Vagina (tissue), 2 donors: Measurements from ENCODE around the gene STPG2. TPM values are rescaled to one million over a fixed set of nuclear protein-coding genes. Genes with fewer than 3 reads are reported as not detected.

Source experiments
- DNase-seq, 2 donors: peaks; one replicate each; pipeline ENCODE4 v3.0.0-alpha.2; 2017; ENCODE audit errors: extremely low spot score in 2 of 2
- H3K27ac ChIP-seq: fragments of 200-600 bp; sonication (generic); one replicate; pipeline ENCODE4 v1.5.1; 2019
- H3K27me3 ChIP-seq: fragments of 200-600 bp; sonication (generic); one replicate; pipeline ENCODE4 v1.5.1; 2019
- H3K36me3 ChIP-seq, 2 donors: fragments of 200-600 bp; sonication (generic); one replicate each; pipeline ENCODE4 v1.5.1; 2017 to 2019
- H3K4me1 ChIP-seq: fragments of 200-600 bp; sonication (generic); one replicate; pipeline ENCODE4 v1.5.1; 2019
- H3K4me3 ChIP-seq, 2 donors: fragments of 200-600 bp; sonication (generic); 1 replicate in 1 of 2; 2 replicates in 1 of 2; pipeline ENCODE4 v1.5.1; 2016 to 2019
- H3K9me3 ChIP-seq: fragments of 200-600 bp; sonication (generic); one replicate; pipeline ENCODE4 v1.5.1; 2019
- POLR2A ChIP-seq, 2 donors: fragments of 450-650 bp; IDR thresholded peaks; one replicate each; pipeline ENCODE4 v1.6.1; 2017; ENCODE audit warnings: antibody characterized with exemption in 2 of 2, mild to moderate bottlenecking in 2 of 2, moderate library complexity in 2 of 2
- POLR2AphosphoS5 ChIP-seq, 2 donors: sonication (generic); formaldehyde crosslinking; IDR thresholded peaks; one replicate each; pipeline ENCODE4 v1.9.0; 2017; ENCODE audit warnings: antibody characterized with exemption in 2 of 2, mild to moderate bottlenecking in 2 of 2, low read depth in 1 of 2; ENCODE audit not compliant: insufficient read depth in 1 of 2
- intact Hi-C: fragments of 100-400 bp; cut with DNase I; formaldehyde crosslinking; loops from one replicate; pipeline ENCODE4 v1.15.1; 2023
- total RNA-seq: library from RNA; depleted of rRNA; stranded (reverse); fragments of >200 nt; gene quantifications from one replicate; pipeline ENCODE4 v1.2.3, GENCODE V29; 2016
- TF ChIP-seq, protein P1 (sequence below), 3 experiments: fragments of 450-650 bp in 2 of 3; fragments of 200-600 bp in 1 of 3; sonication (generic) in 1 of 3; IDR thresholded peaks; one replicate each; pipeline ENCODE4 v1.5.1; 2017 to 2019; ENCODE audit warnings: antibody characterized with exemption in 3 of 3, mild to moderate bottlenecking in 2 of 3, moderate library complexity in 2 of 3

Gene STPG2
- total RNA-seq, 1 donor from 2014 or later, result not detected

DNA sequence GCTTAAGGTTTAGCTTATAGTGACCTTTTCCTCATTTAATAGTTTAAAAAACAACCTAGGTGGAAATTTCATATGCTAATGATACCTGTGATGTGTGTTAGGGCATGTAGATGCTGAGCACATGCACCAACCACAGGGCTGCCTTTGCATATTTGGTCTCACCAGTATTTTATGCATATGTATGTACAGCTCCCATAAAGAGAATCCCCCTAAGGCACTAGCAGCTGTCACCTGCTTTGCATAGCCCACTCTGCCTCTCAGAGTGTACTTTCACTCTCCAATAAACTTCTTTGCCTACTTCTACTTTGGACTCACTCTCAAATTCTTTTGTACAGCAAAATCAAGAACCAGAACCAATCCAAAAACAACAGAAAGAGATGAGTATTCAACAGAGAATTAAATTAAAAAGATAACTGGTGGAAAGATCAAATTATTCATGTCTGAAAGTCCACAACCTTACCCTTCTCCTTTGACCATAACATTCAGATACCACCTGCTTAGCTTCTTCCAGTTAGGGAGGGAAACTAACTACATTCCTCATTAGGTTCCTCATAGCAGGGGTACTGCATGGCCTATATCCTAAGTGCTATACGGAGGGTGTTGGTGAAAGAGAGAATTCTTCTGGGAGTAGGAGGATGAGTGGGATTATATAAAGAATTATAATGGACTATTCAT is 250.5 kb downstream of the STPG2 start:
- H3K36me3 ChIP-seq, result no peaks in the 10 kb centered on the region
- no peak for TF ChIP-seq POLR2AphosphoS5 (IDR thresholded peaks at IDR 0.05; ENCODE audit: insufficient read depth in 1 of 2, low read depth in 1 of 2)
- no peak for TF ChIP-seq POLR2A (IDR thresholded peaks at IDR 0.05)

DNA sequence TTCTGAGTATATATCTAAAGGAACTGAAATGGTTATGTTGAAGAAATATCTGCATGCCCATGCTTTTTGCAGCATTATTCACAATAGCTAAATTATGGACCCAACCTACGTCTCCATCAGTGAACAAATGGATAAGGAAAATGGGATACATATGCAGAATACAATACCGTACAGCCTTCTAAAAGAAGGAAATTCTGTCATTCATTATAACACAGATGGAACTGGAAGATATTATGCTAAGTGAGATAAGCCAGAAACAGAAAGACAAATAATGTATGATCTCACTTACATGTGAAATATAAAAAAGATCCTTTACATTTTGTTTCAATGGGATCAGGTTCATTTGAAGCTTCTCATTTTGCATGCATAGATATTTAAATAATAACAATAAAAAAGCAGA is 263.3 kb downstream of the STPG2 start:
- no peak overlapping the region for H3K27ac ChIP-seq
- intact Hi-C loops, result no loop called here
- no peak overlapping the region for H3K4me3 ChIP-seq
- H3K4me1 ChIP-seq, result no peaks in the 10 kb centered on the region
- TF ChIP-seq, protein P1, sequence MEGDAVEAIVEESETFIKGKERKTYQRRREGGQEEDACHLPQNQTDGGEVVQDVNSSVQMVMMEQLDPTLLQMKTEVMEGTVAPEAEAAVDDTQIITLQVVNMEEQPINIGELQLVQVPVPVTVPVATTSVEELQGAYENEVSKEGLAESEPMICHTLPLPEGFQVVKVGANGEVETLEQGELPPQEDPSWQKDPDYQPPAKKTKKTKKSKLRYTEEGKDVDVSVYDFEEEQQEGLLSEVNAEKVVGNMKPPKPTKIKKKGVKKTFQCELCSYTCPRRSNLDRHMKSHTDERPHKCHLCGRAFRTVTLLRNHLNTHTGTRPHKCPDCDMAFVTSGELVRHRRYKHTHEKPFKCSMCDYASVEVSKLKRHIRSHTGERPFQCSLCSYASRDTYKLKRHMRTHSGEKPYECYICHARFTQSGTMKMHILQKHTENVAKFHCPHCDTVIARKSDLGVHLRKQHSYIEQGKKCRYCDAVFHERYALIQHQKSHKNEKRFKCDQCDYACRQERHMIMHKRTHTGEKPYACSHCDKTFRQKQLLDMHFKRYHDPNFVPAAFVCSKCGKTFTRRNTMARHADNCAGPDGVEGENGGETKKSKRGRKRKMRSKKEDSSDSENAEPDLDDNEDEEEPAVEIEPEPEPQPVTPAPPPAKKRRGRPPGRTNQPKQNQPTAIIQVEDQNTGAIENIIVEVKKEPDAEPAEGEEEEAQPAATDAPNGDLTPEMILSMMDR (IDR thresholded peaks at IDR 0.05), result no peak
- no peak for TF ChIP-seq POLR2A (IDR thresholded peaks at IDR 0.05)
- no peak for TF ChIP-seq POLR2AphosphoS5 (IDR thresholded peaks at IDR 0.05; ENCODE audit: insufficient read depth in 1 of 2, low read depth in 1 of 2)
- DNase-seq, result no peak
- no peaks in the 10 kb centered on the region for H3K9me3 ChIP-seq
- no peaks in the 10 kb centered on the region for H3K27me3 ChIP-seq
- no peaks in the 10 kb centered on the region for H3K36me3 ChIP-seq

More for the DNA sequence above, 250.5 kb downstream of the STPG2 start:
- Histone ChIP-seq H3K27ac (no peak overlapping the region), H3K4me1 (no peaks in the 10 kb centered on the region), H3K4me3 (no peak overlapping the region), H3K27me3 (no peaks in the 10 kb centered on the region), H3K9me3 (no peaks in the 10 kb centered on the region)
- intact Hi-C loops, result no loop called here
- DNase-seq, result no peak

DNA sequence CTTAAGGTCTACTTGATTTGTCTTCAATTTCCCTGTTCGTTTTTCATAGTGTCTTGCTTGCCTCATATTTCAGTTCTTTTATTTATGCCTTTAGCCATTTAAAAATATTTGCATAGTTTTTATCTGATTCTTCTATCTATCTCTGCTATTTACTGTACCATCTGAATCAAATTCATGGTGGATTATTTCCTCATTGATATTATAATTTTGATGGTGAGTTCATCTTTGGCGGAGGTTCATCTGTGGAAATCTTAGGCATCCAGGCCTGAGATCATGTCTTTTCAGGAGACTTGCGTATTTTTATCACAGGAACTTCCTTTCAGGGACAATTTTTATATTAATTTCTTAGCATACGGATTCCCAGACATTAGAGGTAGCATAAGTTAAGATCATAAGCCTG is 275.2 kb downstream of the STPG2 start:
- H3K4me3 ChIP-seq, result no peak overlapping the region
- H3K27ac ChIP-seq, result no peak overlapping the region
- H3K4me1 ChIP-seq, result no peaks in the 10 kb centered on the region
- TF ChIP-seq, protein P1 (IDR thresholded peaks at IDR 0.05), result no peak
- TF ChIP-seq POLR2A (IDR thresholded peaks at IDR 0.05) (no peak), POLR2AphosphoS5 (IDR thresholded peaks at IDR 0.05; ENCODE audit: insufficient read depth in 1 of 2, low read depth in 1 of 2) (no peak)
- DNase-seq, result no peak
- intact Hi-C loops, result no loop called here
- no peaks in the 10 kb centered on the region for H3K36me3 ChIP-seq
- no peaks in the 10 kb centered on the region for H3K27me3 ChIP-seq
- H3K9me3 ChIP-seq, result no peaks in the 10 kb centered on the region

DNA sequence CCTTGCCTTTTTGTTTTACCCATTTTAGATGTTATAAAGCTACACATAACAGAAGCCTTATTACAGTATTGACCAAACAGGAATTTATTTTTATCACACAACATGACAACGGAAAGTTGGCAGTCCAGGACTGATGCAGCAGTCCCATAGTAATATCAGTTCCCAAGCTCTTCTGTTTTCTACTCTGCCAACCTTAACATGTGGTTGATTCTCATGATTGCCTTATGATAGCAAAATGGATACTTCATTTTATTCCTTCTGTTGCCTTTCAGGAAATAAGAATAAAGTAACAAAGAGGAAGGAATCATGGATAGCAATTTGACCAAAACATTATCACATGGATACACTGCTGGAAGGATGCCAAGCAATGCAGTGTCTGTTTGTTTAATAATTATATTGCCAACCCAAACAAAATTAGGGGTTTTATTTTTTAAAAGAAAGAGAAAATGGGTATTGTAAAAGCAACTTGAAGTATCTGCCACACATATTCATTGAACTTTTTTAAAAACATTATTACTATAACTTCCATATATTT is 275.7 kb downstream of the STPG2 start:
- Histone ChIP-seq H3K27me3 (no peaks in the 10 kb centered on the region), H3K4me3 (no peak overlapping the region), H3K27ac (no peak overlapping the region), H3K36me3 (no peaks in the 10 kb centered on the region), H3K9me3 (no peaks in the 10 kb centered on the region), H3K4me1 (no peaks in the 10 kb centered on the region)
- TF ChIP-seq, protein P1 (IDR thresholded peaks at IDR 0.05), result no peak
- no peak for TF ChIP-seq POLR2AphosphoS5 (IDR thresholded peaks at IDR 0.05; ENCODE audit: insufficient read depth in 1 of 2, low read depth in 1 of 2)
- no peak for TF ChIP-seq POLR2A (IDR thresholded peaks at IDR 0.05)
- no peak for DNase-seq
- intact Hi-C loops, result no loop called here

DNA sequence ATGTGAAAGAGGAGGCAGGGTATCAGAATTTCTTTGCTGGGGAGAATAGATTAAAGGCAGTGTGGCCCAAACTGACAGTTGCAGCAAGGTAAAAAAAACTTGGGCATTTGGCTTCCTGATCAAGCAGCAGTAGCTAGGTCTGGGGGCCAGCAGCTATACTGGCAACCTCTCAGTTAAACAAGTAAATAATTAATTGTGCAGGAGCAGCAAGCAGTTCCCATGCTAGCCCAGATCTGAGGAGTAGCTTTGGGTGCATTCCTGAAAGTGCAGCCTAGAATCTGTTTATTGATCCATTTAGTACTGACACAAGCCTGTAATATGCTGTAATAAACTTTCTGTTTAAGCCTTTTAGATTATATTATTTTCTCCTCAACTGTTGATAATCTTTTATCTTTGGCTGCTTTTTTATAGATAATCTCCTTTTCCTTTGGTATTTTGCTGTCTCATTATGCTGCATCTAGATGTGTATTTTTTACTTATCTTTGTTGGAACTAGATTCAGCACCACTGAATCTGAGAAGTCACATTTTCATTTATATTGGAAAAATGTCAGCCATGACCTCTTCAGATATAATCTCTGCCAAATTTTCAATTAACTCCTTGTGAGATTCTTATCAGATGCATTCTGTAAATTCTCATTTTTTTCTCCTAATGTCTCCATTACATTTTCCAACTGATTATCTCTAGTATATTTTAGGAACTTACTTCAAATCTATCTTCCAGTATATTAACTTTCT is 276.3 kb downstream of the STPG2 start:
- DNase-seq, result no peak
- H3K27ac ChIP-seq, result no peak overlapping the region
- no peak overlapping the region for H3K4me3 ChIP-seq
- intact Hi-C loops, result no loop called here
- no peaks in the 10 kb centered on the region for H3K36me3 ChIP-seq
- no peaks in the 10 kb centered on the region for H3K27me3 ChIP-seq
- H3K9me3 ChIP-seq, result no peaks in the 10 kb centered on the region
- no peaks in the 10 kb centered on the region for H3K4me1 ChIP-seq
- TF ChIP-seq POLR2A (IDR thresholded peaks at IDR 0.05) (no peak), POLR2AphosphoS5 (IDR thresholded peaks at IDR 0.05; ENCODE audit: insufficient read depth in 1 of 2, low read depth in 1 of 2) (no peak)
- TF ChIP-seq, protein P1 (IDR thresholded peaks at IDR 0.05), result no peak
